Measurements from ENCODE around the gene HS3ST3B1.

HS3ST3B1 gene

GRCh38 chr17:14300575-14301278 is at the start of gene HS3ST3B1:
HS3ST3B1 (plus strand) TSS chr17:14301081; CDS start chr17:14301519, 438 bp downstream.
- peak; percentile 97 for DNase-seq

- no peak for DNase-seq
These were observed 39.5 kb upstream of the HS3ST3B1 start for GRCh38 chr17:14261406-14261805.

- no peak for DNase-seq
These were observed 32.6 kb upstream of the HS3ST3B1 start for GRCh38 chr17:14268264-14268663.

- DNase-seq, result no peak
These were observed 31.4 kb upstream of the HS3ST3B1 start for GRCh38 chr17:14269473-14269872.

- no peak for DNase-seq
These were observed 30.4 kb upstream of the HS3ST3B1 start for GRCh38 chr17:14270508-14270907.

- DNase-seq, result no peak
These were observed 24.2 kb upstream of the HS3ST3B1 start for GRCh38 chr17:14276535-14277250.

- no peak for DNase-seq
These were observed 19.4 kb upstream of the HS3ST3B1 start for GRCh38 chr17:14281530-14281929.

GRCh38 chr17:14282726-14283125 is 18.2 kb upstream of the HS3ST3B1 start:
- DNase-seq, result no peak

- no peak for DNase-seq
These were observed 11.7 kb upstream of the HS3ST3B1 start for GRCh38 chr17:14289162-14289561.

GRCh38 chr17:14294876-14295275 is 6.0 kb upstream of the HS3ST3B1 start:
- no peak for DNase-seq

- DNase-seq, result no peak
These were observed 5.2 kb upstream of the HS3ST3B1 start for GRCh38 chr17:14295676-14296075.

- DNase-seq, result no peak
These were observed 4.5 kb upstream of the HS3ST3B1 start for GRCh38 chr17:14296166-14296910.

GRCh38 chr17:14297161-14297851 is 3.6 kb upstream of the HS3ST3B1 start:
- DNase-seq, result peak; percentile 78

- no peak for DNase-seq
These were observed 2.5 kb upstream of the HS3ST3B1 start for GRCh38 chr17:14298221-14298946.

- DNase-seq, result no peak
These were observed 2.0 kb upstream of the HS3ST3B1 start for GRCh38 chr17:14298947-14299279.

- DNase-seq, result peak; percentile 79
These were observed 1.4 kb upstream of the HS3ST3B1 start for GRCh38 chr17:14299280-14300141.

- peak; percentile 83 for DNase-seq
These were observed 604 bp downstream of the HS3ST3B1 start for GRCh38 chr17:14301279-14302090.

- DNase-seq, result no peak
These were observed 1.2 kb downstream of the HS3ST3B1 start for GRCh38 chr17:14302091-14302430.

- DNase-seq, result peak; percentile 92
These were observed 1.7 kb downstream of the HS3ST3B1 start for GRCh38 chr17:14302431-14303099.
